ENCODE measurements around the gene DUSP10.

GRCh38 chr1:221690858-221691257 lies 51.0 kb downstream of the DUSP10 start:
- TF ChIP-seq CTCF (conservative IDR thresholded peaks at IDR 0.05; ENCODE audit: low read length) (no peak), EZH2phosphoT487 (IDR thresholded peaks at IDR 0.05; ENCODE audit: borderline replicate concordance) (no peak)
